Activated CD8-positive, alpha-beta T cell treated with anti-CD3 and anti-CD28 coated beads for 36 hours (primary cell): ENCODE measurements around the gene PCSK1. TPM values are rescaled to one million over a fixed set of nuclear protein-coding genes. Genes with fewer than 3 reads are reported as not detected.

ENCODE experiments used
- ATAC-seq: fragments of 200-7000 bp; cut with Tn5 transposase; one replicate; pipeline ENCODE4 v1.10.0; 2021; ENCODE audit warnings: mild to moderate bottlenecking, moderate library complexity
- CTCF ChIA-PET: fragments of 350-600 bp; sonication (Branson Sonifier 250); formaldehyde crosslinking; loops from one replicate; lab custom pipeline; 2021; ENCODE audit warnings: antibody characterized with exemption; lab: Charles Lee
- POLR2A ChIA-PET: fragments of 350-600 bp; sonication (Branson Sonifier 250); formaldehyde crosslinking; loops from one replicate; lab custom pipeline; 2021; ENCODE audit warnings: antibody characterized with exemption; lab: Charles Lee
- DNase-seq: peaks from one replicate; pipeline ENCODE4 v3.0.0-alpha.2; 2020
- H3K27ac Mint-ChIP-seq: one replicate; pipeline ENCODE4 v1.8.0; 2021; ENCODE audit warnings: mild to moderate bottlenecking, mixed read lengths
- H3K27me3 Mint-ChIP-seq: one replicate; pipeline ENCODE4 v1.8.0; 2021; ENCODE audit warnings: mixed read lengths
- H3K36me3 Mint-ChIP-seq: one replicate; pipeline ENCODE4 v1.8.0; 2021; ENCODE audit warnings: low read depth, mixed read lengths
- H3K4me1 Mint-ChIP-seq: one replicate; pipeline ENCODE4 v1.8.0; 2021; ENCODE audit warnings: low read depth, mixed read lengths
- H3K4me3 Mint-ChIP-seq: one replicate; pipeline ENCODE4 v1.8.0; 2021; ENCODE audit warnings: mild to moderate bottlenecking, moderate library complexity, mixed read lengths
- H3K9me3 Mint-ChIP-seq: one replicate; pipeline ENCODE4 v1.8.0; 2021; ENCODE audit warnings: mixed read lengths
- intact Hi-C: fragments of 100-400 bp; cut with micrococcal nuclease; formaldehyde crosslinking; loops from one replicate; pipeline ENCODE4 v1.10.0; 2022
- total RNA-seq, 2 experiments: library from RNA; stranded (reverse); gene quantifications; one replicate each; pipeline ENCODE4 v1.2.3, GENCODE V29; 2021
- TF ChIP-seq, protein P1 (sequence below): fragments of 200-600 bp; IDR thresholded peaks from one replicate; pipeline ENCODE4 v1.8.0; 2022; ENCODE audit warnings: antibody characterized with exemption, mild to moderate bottlenecking

The PCSK1 gene
- total RNA-seq, 2 experiments from 2014 or later = not detected

GRCh38 chr5:96388176-96388575 is 44.9 kb downstream of the PCSK1 start:
- H3K27me3 Mint-ChIP-seq = peaks cover 7% of the 10 kb centered on the region
- intact Hi-C loops = no loop called here
- ATAC-seq = no peak
- H3K4me3 Mint-ChIP-seq = no peak overlapping the region
- TF ChIP-seq, protein P1, sequence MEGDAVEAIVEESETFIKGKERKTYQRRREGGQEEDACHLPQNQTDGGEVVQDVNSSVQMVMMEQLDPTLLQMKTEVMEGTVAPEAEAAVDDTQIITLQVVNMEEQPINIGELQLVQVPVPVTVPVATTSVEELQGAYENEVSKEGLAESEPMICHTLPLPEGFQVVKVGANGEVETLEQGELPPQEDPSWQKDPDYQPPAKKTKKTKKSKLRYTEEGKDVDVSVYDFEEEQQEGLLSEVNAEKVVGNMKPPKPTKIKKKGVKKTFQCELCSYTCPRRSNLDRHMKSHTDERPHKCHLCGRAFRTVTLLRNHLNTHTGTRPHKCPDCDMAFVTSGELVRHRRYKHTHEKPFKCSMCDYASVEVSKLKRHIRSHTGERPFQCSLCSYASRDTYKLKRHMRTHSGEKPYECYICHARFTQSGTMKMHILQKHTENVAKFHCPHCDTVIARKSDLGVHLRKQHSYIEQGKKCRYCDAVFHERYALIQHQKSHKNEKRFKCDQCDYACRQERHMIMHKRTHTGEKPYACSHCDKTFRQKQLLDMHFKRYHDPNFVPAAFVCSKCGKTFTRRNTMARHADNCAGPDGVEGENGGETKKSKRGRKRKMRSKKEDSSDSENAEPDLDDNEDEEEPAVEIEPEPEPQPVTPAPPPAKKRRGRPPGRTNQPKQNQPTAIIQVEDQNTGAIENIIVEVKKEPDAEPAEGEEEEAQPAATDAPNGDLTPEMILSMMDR = no peak
- H3K36me3 Mint-ChIP-seq = no peaks in the 10 kb centered on the region
- no peaks in the 10 kb centered on the region for H3K9me3 Mint-ChIP-seq
- ChIA-PET POLR2A (no interaction called here), CTCF (no interaction called here)
- H3K4me1 Mint-ChIP-seq = no peaks in the 10 kb centered on the region
- no peak overlapping the region for H3K27ac Mint-ChIP-seq
- DNase-seq = no peak

DNA sequence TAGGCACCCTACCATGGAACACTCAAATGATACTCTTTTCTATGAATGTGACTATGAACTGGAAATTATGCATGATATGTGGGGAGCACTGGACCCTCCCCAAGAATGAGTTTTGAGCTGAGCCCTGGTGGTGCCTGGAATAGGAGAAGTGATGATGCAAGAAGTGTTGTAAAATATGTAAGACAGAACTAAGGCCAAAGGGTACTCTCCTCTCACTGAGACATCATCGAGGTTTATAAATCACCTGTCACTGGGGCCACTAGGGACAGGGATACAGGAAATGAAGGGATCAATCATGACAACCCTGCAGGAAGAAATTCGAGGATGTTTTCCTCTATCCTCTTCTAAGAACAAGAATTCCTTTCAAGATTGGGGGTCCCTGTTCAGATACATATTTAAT is 45.4 kb downstream of the PCSK1 start:
- TF ChIP-seq, protein P1 = no peak
- peaks cover 5% of the 10 kb centered on the region for H3K27me3 Mint-ChIP-seq
- DNase-seq (no peak), ATAC-seq (no peak)
- intact Hi-C loops = no loop called here
- no peaks in the 10 kb centered on the region for H3K4me1 Mint-ChIP-seq
- H3K27ac Mint-ChIP-seq = no peak overlapping the region
- no peaks in the 10 kb centered on the region for H3K36me3 Mint-ChIP-seq
- H3K4me3 Mint-ChIP-seq = no peak overlapping the region
- CTCF ChIA-PET = no interaction called here
- POLR2A ChIA-PET = no interaction called here
- H3K9me3 Mint-ChIP-seq = no peaks in the 10 kb centered on the region

GRCh38 chr5:96385538-96385937 is 47.5 kb downstream of the PCSK1 start:
- ChIA-PET CTCF (no interaction called here), POLR2A (no interaction called here)
- no peak for DNase-seq
- TF ChIP-seq, protein P1 = no peak
- no peak for ATAC-seq
- Mint-ChIP-seq H3K36me3 (no peaks in the 10 kb centered on the region), H3K27me3 (peaks cover 8% of the 10 kb centered on the region), H3K4me3 (no peak overlapping the region), H3K9me3 (no peaks in the 10 kb centered on the region), H3K4me1 (no peaks in the 10 kb centered on the region), H3K27ac (no peak overlapping the region)
- intact Hi-C loops = no loop called here

DNA sequence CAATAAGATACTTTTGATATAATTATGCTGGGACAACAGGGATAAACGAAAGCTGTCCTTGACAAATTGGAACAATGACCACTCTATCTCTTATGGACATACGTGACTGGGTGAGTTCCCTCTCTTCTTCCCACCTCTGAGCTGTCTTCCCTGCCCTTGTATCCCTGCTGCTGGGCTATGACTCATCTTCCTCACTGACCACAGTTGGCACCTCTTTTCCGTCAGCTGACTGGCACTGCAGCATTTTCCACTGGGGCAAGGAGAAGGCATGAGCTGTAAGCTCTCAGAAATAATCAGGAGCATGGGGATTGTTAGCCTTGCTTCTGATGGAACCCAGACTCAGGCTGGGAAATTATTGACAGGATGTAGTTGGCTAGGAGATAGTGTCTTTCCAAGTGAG is 48.7 kb downstream of the PCSK1 start:
- intact Hi-C loops = no loop called here
- TF ChIP-seq, protein P1 = no peak
- CTCF ChIA-PET = no interaction called here
- Mint-ChIP-seq H3K36me3 (no peaks in the 10 kb centered on the region), H3K27ac (no peak overlapping the region), H3K4me1 (no peaks in the 10 kb centered on the region), H3K27me3 (peaks cover 7% of the 10 kb centered on the region), H3K9me3 (no peaks in the 10 kb centered on the region), H3K4me3 (no peak overlapping the region)
- no peak for DNase-seq
- POLR2A ChIA-PET = no interaction called here
- no peak for ATAC-seq

DNA sequence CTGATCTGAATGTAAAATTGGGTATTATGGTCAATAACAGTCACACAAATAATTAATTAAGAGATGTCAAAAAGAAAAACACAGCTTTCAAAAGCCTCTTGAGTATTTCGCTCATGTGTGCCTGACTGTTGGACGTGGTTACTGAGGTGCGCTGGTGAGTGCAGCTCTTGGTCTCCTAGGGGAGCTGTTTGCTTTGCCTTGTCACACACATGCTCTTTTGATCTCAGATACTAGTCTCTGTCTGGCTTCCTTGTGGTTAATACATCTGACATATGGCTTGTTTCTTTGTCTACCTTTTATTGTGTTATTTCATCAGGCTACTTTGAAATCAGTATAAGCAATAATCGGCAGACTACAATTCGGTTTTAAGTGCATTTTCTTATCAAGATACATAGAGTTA is 51.5 kb downstream of the PCSK1 start:
- DNase-seq (peak; percentile 11), ATAC-seq (no peak)
- Mint-ChIP-seq H3K9me3 (no peaks in the 10 kb centered on the region), H3K4me3 (no peak overlapping the region), H3K4me1 (no peaks in the 10 kb centered on the region), H3K27ac (no peak overlapping the region), H3K27me3 (peaks cover 8% of the 10 kb centered on the region), H3K36me3 (no peaks in the 10 kb centered on the region)
- CTCF ChIA-PET = interaction anchor here (0.7 to 1.4 kb wide), 3 partner anchors 13 to 222 kb away, joined by 3 to 4 read pairs (median 4); no protein-coding TSS in a partner anchor
- POLR2A ChIA-PET = no interaction called here
- TF ChIP-seq, protein P1 = no peak
- intact Hi-C loops = no loop called here
